GM18498 (cell line): ENCODE measurements around the gene SCAI.
"Not testable (repeated sequence)": the region's sequence is repeated elsewhere in the genome, so short reads cannot be mapped to it uniquely, and the experiment has no call there.

Experiments
- ATAC-seq: cut with Tn5 transposase; IDR thresholded peaks from one replicate; pipeline ENCODE4 v1.9.1; 2021; ENCODE audit warnings: mild to moderate bottlenecking, moderate library complexity; ENCODE audit not compliant: unreplicated experiment

SCAI gene

DNA sequence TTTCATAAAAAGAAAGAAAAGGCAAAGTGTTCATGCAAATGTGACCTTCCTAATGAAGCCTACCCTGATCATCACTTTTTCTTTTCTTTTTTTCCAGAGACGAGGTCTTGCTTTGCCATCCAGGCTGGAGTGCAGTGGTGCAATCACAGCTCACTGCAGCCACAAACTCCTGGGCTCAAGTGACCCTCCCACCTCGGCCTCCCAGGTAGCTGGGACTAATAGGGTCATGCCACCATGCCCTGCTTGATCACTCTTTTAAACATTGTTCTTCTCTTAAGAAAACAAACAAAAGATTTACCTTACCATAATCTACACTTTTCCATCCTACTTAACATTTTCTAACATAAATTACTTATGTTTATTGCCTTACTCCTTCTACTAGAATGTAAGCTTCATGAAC lies 193.9 kb downstream of the SCAI start:
- ATAC-seq, result no peak

GRCh38 chr9:124947727-124948391 lies 195.5 kb downstream of the SCAI start:
- no peak for ATAC-seq

DNA sequence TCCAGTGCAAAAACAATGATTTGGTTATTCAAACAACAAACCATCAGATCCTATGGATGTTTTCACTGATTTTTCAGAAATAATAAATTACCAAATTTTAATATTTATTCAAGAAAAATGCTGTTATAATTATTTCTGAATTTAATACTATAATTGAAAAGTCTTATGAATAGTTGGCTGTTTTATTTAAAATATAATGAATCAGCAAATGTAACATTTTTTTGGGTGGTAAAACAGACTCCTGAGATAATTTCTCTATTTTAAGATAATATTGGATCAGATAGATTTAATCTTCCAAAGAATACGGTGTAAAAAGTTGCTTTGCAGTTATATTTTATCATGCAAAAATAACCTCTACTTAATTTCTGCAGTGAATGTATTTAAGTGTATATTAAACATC lies 197.2 kb downstream of the SCAI start:
- no peak for ATAC-seq

GRCh38 chr9:124941679-124942561 lies 201.4 kb downstream of the SCAI start:
- ATAC-seq, result peak; percentile 28

- peak; percentile 89 for ATAC-seq
These were observed 202.2 kb downstream of the SCAI start, which contains the start of gene GOLGA1 for GRCh38 chr9:124940894-124941678. TSS of gene GOLGA1 (minus strand) at chr9:124941083. CDS start at chr9:124938711, 2,372 bp downstream.

DNA sequence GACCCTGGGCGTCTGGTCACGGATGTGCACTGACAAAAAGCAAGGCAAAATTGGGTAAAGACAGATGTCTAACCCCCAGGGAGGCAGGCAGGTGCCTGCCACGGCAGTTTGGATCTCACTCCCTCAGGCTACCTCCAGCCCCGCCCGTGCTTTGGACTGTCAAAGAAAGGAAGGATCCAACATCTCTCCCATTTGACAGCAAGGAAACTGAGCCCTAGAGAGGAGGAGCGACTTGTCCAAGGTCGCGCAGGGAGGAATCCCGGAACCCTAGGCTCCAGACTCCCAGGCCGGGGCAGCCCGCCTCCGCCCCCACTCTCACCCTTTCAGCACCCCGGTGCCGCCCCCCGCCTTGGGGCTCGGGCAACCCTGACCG lies 202.8 kb downstream of the SCAI start:
- ATAC-seq, result peak; percentile 50

DNA sequence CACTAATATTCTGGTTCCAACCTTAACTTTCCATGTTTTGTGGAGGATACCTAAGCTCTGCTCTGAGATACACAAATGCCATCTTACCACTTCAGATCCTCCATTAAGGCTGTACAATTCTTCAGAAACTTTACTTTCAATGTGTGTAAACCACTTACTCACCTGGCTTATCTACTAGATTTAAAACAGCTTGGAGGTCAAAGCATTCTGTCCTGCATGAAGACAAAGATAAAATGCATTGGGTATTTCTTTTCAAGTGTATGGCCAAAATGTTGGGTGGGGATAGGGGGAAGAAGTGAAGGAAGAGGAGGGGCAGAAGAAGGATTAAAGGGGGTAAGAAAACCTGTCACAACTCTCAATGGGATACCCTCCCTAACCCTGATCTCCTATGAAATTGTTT lies 203.4 kb downstream of the SCAI start:
- ATAC-seq, result no peak

DNA sequence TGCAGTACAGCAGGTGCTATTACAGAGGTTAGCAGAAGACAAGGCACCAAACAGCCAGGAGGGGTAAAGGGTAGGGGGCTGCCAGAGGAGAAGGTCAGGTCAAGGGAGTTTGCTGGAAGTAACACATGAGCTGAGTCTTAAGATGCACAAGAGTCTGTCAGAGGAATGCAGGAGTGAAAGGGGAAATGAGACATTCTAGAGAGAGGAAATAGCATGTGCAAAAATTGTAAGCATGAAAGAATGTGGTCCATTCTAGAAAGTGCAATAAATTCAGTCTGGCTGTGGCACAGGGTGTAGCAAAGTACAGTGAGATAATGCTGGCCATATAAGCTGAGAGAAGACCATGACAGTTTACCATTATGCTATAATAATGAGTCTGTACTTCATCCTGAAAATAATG lies 209.0 kb downstream of the SCAI start:
- no peak for ATAC-seq

DNA sequence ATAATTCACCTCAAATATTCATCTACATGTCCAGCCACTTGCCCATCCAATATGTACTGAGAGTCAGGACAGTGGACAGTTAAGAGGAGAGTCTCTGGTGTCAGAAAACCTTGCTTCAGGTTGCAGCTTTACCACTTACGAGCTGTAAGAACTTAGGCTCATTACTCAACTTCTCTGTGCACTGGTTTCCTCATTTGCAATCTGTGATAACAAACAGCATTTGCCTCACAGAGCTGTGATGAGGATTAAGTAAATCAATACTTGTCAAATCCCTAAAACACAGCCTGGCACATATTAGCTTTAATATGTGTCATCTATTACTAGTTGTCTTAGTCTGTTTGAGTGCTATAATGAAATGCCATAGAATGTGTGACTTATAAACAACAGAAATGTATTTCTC lies 211.0 kb downstream of the SCAI start:
- no peak for ATAC-seq

GRCh38 chr9:124929464-124929863 lies 213.9 kb downstream of the SCAI start:
- no peak for ATAC-seq

GRCh38 chr9:124928116-124928515 lies 215.2 kb downstream of the SCAI start:
- ATAC-seq, result no peak

GRCh38 chr9:124920394-124920793 lies 222.9 kb downstream of the SCAI start:
- not testable (repeated sequence) for ATAC-seq

GRCh38 chr9:124914753-124915405 lies 228.4 kb downstream of the SCAI start:
- no peak for ATAC-seq

DNA sequence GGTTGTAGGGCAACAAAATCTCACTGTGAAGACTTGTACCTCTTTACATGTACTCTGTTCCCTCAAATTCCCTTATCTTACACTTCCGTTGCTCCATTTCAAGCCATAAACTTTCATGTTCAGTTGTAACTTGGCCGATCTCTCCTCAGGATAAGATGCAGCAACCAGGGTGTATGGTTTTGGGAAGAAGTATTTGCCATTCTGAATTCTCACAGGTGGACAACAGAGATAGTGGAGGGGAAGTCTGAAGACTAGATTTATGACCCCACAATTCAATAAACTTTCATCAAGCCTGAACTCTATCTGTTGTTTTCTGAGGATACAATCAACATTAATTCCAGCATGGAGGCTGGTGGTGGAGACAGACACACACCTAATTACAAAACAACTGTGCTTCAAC lies 229.9 kb downstream of the SCAI start:
- ATAC-seq, result no peak

- ATAC-seq, result no peak
These were observed 231.6 kb downstream of the SCAI start for GRCh38 chr9:124911766-124912165.

DNA sequence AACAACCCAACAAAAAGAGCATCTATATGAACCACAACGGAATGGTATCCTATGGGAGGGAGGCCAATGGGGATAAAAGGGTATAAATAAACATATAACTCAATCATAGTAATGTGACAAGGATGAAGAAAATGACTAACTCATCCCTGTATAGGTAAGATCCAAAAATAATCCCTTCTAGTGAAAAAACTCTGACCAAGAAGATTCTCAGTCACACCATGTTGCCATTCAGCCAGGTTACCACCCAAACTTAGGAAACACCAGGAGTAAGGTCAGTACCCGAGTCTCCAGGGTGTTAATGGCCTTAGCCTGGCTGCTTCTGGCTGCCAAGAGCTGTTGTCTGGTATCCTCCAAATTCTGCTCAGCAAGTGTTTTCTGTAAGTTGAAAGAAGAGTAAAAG lies 235.2 kb downstream of the SCAI start:
- no peak for ATAC-seq

GRCh38 chr9:124906966-124907365 lies 236.4 kb downstream of the SCAI start:
- no peak for ATAC-seq

- ATAC-seq, result no peak
These were observed 243.5 kb downstream of the SCAI start for GRCh38 chr9:124899845-124900244.

DNA sequence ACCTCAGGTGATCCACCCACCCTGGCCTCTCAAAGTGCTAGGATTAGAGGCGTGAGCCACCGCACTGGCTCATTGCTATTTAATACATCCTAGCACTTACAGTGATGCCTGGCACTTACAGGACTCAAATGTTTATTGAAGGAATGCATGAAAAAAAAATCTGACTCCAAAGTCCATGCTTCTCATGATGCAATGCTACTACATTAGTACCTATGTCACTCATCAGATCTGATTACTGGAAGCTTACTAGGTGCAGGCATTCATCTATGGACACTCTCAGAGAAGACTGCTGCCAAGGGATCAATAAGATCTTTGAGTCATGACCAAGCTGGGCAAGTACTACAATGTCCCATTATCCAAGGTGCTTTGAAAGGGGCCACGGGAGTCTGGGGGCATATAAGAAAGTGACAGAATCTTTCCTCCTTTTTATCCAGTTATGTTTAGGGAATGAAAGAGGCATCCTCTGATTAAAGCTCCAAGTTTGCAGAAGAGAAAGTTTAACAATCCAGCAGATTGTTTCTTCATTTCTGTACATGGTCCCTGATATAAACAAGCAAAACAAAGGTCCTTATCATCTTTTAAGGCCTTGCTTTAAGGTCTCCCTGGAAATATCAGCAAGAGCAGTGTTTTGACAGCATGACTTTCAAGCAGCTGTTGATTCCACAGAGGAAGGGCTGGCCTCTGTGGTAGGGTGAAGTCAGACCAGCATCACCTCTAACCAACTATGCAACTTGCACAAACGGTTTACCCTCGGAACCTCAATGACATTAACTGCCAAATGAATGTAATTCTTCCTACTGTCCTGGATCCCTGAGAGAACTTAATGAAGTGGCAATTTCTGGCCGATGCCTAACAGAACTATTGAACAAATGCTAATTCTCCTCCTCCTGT lies 245.5 kb downstream of the SCAI start:
- no peak for ATAC-seq

DNA sequence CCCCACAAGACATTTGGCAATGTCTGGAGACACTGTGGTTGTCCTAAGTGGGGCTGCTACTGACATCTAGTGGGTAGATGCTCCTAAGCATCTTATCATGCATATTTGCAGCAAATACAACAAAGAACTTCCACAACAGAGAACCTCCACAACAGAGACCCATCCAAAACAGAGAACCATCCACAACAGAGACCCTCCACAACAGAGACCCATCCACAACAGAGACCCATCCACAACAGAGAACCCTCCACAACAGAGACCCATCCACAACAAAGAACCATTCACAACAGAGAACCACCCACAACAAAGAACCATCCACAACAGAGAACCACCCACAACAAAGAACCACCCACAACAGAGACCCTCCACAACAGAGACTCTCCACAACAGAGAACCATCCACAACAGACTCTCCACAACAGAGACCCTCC lies 248.6 kb downstream of the SCAI start:
- ATAC-seq, result no peak
